Heart left ventricle (tissue), 16 donors: ENCODE measurements around the gene ODAD3. TPM values are rescaled to one million over a fixed set of nuclear protein-coding genes. Genes with fewer than 3 reads are reported as not detected.

Experiments
- ATAC-seq, 4 donors: fragments of 200-7000 bp; cut with Tn5 transposase; one replicate each; pipeline ENCODE4 v1.9.1; 2020 to 2022; ENCODE audit warnings: moderate library complexity in 4 of 4, mild to moderate bottlenecking in 3 of 4, moderate number of reproducible peaks in 1 of 4
- DNase-seq, 5 donors: peaks; one replicate each; pipeline ENCODE4 v3.0.0-alpha.2; 2020
- H3K27ac ChIP-seq, 12 donors: fragments of 200-600 bp; sonication (generic) in 4 of 12; one replicate each; pipeline versions ENCODE4 v1.5.0 to v1.8.0; 2016 to 2022; ENCODE audit warnings: mild to moderate bottlenecking in 2 of 12
- H3K27me3 ChIP-seq, 9 donors: fragments of 200-600 bp; sonication (generic) in 2 of 9; one replicate each; pipeline versions ENCODE4 v1.5.1 to v1.8.0; 2016 to 2022; ENCODE audit warnings: mild to moderate bottlenecking in 3 of 9
- H3K36me3 ChIP-seq, 9 donors: fragments of 200-600 bp; sonication (generic) in 2 of 9; one replicate each; pipeline versions ENCODE4 v1.5.0 to v1.8.0; 2018 to 2022; ENCODE audit warnings: mild to moderate bottlenecking in 2 of 9
- H3K4me1 ChIP-seq, 12 donors: fragments of 200-600 bp; sonication (generic) in 4 of 12; one replicate each; pipeline versions ENCODE4 v1.5.0 to v1.8.0; 2016 to 2022; ENCODE audit warnings: mild to moderate bottlenecking in 3 of 12
- H3K4me3 ChIP-seq, 12 donors: fragments of 200-600 bp; sonication (generic) in 4 of 12; one replicate each; pipeline versions ENCODE4 v1.5.0 to v1.8.0; 2017 to 2022; ENCODE audit warnings: mild to moderate bottlenecking in 9 of 12, moderate library complexity in 4 of 12
- H3K9me3 ChIP-seq, 12 donors: fragments of 200-600 bp; sonication (generic) in 4 of 12; one replicate each; pipeline versions ENCODE4 v1.5.0 to v1.8.0; 2016 to 2022; ENCODE audit warnings: mild to moderate bottlenecking in 1 of 12
- POLR2A ChIP-seq, 2 donors: fragments of 450-650 bp; IDR thresholded peaks; one replicate each; pipeline ENCODE4 v1.6.1; 2017; ENCODE audit warnings: antibody characterized with exemption in 2 of 2, mild to moderate bottlenecking in 2 of 2, moderate library complexity in 2 of 2
- WGBS, 4 donors: extraction: QIAGEN DNeasy Blood & Tissue Kit in 2 of 4; methylation state at CpG; one replicate each; pipeline versions ENCODE4 v1.1.5 to v1.1.7; 2013 to 2018; 5-methylcytosine and 5-hydroxymethylcytosine counted together
- intact Hi-C, 10 donors: fragments of 100-400 bp; cut with DNase I; formaldehyde crosslinking; loops; one replicate each; pipeline versions ENCODE4 v1.11.1 to v1.14.2; 2022
- polyA plus RNA-seq, 2 donors: library from polyadenylated mRNA; stranded (reverse); fragments of 200-250 nt; gene quantifications; one replicate each; pipeline ENCODE4 v1.2.3, GENCODE V29; 2013
- total RNA-seq, 9 donors: library from RNA; depleted of rRNA in 2 of 9; stranded (reverse); fragments of >200 nt in 2 of 9; fragmentation: NEBNext Ultra II Directional in 3 of 9; extraction: Animal tissue kit (Norgen Biotek cat#: 25700) in 3 of 9; gene quantifications; one replicate each; pipeline versions ENCODE4 v1.1.0 to v1.2.4, GENCODE V29; 2016 to 2023
- TF ChIP-seq, protein P1 (sequence below), 12 donors: fragments of 200-600 bp; sonication (generic) in 4 of 12; IDR thresholded peaks; one replicate each; pipeline versions ENCODE4 v1.5.0 to v1.8.0; 2018 to 2022; ENCODE audit warnings: antibody characterized with exemption in 12 of 12, mild to moderate bottlenecking in 5 of 12
- donor health status: ischemic (EF 13 %, LVEDD 7.1; RV severe dilation, severe dysfunction).
- donor health status: healthy with polysubstance abuse.
- donor health status: DM: no; HTN: yes; CAD: no.
- donor health status: DM: no; HTN: no; CAD: no.
- donor health status: ischemic (EF 25% LVEDD 6.9; RV normal size, moderate dysfunction).
- donor health status: ischemic (EF 25% LVEDD 5.7; RV mildly dilated, moderate dysfunction).
- donor health status: healthy.
- donor health status: DM: yes; HTN: yes; CAD: no.
- donor health status: ischemic (EF 35%, LVEDD 5.7; RV mildly dilated, moderate dysfunction).
- donor health status: nonischemic (EF 11% LVEDD 7.7; RV severe dilation, severe dysfunction).
- donor health status: DM: yes; HTN: yes; CAD: no.
- donor health status: PGD.
- donor health status: ischemic (EF 29% LVEDD 5.4; RV normal size, mild dysfunction).
- donor health status: nonischemic (EF 23%, LVEDD 6.1; RV moderate dilation, normal function).

The ODAD3 gene
- total and polyA plus RNA-seq, 11 donors: 0.18 to 0.84 (median 0.32) TPM; not detected in 2

DNA sequence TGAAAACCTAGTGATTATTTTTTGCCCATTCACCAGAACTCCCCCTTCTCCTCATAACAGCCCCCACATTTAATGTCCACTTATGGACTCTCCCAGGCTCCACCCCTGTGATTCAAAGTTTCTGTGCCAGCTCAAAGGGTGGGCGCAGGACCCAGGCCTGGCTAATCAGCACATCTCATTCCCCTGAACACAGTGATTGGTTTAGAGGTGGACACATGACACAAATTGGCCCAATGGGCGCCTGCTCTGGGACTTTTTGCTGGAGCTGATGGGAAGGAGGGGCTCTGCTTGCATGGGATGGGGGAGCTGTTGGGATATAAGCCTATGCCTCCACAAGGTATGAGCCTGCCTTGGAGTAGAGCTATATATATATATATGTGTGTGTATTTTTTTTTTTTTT is 44.6 kb downstream of the ODAD3 start:
- Histone ChIP-seq H3K27ac (no peak overlapping the region), H3K36me3 (no peaks in the 10 kb centered on the region), H3K27me3 (no peaks in the 10 kb centered on the region), H3K9me3 (peaks cover 0 to 9% (median 2%) of the 10 kb centered on the region in 12 donors), H3K4me1 (peaks cover 0 to 10% (median 0%) of the 10 kb centered on the region in 12 donors), H3K4me3 (no peak overlapping the region)
- no peak for DNase-seq
- no peak for TF ChIP-seq POLR2A (IDR thresholded peaks at IDR 0.05)
- intact Hi-C loops: no loop called here
- ATAC-seq: no peak
- 94 to 95% (median 94%) methylated on average over 2 of the region's 2 CpGs for whole genome bisulfite sequencing, 4 donors

DNA sequence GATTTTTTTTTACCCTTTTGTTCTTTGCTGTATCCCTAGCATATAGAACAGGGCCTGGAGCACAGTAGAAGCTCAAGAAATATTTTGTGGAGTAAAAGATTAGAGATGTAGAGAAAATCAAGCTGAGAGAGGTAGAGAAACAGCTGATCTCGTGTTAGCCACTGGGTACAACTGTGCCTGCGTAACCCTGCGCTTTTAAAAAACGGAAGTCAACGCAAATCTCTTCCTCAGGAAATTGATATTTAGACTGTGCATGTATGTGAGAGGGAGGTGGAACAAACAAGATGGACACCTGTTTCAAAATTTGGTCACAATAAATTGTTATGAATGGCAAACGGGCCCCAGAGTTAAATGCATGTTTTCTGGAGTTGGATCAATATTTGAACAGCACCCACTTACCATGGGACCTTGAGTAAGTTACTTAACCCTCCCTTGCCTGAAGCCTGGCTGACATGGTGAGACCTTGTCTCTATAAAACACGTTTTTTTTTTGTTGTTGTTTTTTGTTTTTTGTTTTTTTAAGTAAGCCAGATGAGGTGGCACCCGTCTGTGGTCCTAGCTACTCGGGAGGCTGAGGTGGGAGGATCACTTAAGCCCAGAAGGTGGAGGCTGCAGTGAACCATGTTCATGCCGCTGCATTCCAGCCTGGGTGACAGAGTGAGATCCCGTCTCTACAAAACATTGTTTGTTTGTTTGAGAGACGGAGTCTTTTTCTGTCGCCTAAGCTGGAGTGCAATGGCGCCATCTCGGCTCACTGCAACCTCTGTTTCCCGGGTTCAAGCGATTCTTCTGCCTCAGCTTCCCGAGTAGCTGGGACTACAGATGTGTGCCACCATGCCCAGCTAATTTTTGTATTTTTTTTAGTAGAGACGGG is 47.5 kb downstream of the ODAD3 start:
- Histone ChIP-seq H3K4me1 (peaks cover 0 to 30% (median 17%) of the 10 kb centered on the region in 12 donors), H3K4me3 (no peak overlapping the region), H3K27me3 (peaks cover 0 to 13% (median 3%) of the 10 kb centered on the region in 9 donors), H3K27ac (no peak overlapping the region), H3K9me3 (peaks cover 0 to 9% (median 2%) of the 10 kb centered on the region in 12 donors), H3K36me3 (no peaks in the 10 kb centered on the region)
- no peak for ATAC-seq
- no peak for TF ChIP-seq POLR2A (IDR thresholded peaks at IDR 0.05)
- TF ChIP-seq, protein P1, sequence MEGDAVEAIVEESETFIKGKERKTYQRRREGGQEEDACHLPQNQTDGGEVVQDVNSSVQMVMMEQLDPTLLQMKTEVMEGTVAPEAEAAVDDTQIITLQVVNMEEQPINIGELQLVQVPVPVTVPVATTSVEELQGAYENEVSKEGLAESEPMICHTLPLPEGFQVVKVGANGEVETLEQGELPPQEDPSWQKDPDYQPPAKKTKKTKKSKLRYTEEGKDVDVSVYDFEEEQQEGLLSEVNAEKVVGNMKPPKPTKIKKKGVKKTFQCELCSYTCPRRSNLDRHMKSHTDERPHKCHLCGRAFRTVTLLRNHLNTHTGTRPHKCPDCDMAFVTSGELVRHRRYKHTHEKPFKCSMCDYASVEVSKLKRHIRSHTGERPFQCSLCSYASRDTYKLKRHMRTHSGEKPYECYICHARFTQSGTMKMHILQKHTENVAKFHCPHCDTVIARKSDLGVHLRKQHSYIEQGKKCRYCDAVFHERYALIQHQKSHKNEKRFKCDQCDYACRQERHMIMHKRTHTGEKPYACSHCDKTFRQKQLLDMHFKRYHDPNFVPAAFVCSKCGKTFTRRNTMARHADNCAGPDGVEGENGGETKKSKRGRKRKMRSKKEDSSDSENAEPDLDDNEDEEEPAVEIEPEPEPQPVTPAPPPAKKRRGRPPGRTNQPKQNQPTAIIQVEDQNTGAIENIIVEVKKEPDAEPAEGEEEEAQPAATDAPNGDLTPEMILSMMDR (IDR thresholded peaks at IDR 0.05): no peak
- DNase-seq: no peak
- 75 to 81% (median 77%) methylated on average over 19 of the region's 19 CpGs for WGBS, 4 donors
- intact Hi-C loops: loop anchor here in 2 of 10 donors (10.0 kb wide), 3 partner anchors 47 to 97 kb away; partner anchors contain the start of genes ELAVL3 (in 1 of the 2), ODAD3 (in 1 of the 2) and PRKCSH (in 1 of the 2)

DNA sequence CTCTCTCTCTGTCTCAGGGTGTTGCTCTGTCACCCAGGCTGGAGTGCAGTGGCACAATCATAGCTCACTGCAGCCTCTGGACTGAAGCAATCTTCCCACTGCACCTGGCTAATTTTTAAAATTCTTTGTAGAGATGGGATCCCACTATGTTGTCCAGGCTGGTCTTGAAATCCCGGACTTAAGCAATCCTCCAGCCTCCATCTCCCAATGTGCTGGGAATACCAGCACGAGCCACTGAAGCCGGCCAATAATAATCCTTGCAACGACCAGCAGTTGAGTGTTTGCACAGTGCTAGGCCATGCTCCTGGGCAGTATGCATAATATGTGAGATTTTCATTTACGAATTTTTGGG is 50.2 kb downstream of the ODAD3 start:
- peaks cover 0 to 52% (median 29%) of the 10 kb centered on the region in 12 donors for H3K4me1 ChIP-seq
- H3K9me3 ChIP-seq: no peaks in the 10 kb centered on the region
- WGBS, 4 donors: 83 to 87% (median 86%) methylated on average over 5 of the region's 5 CpGs
- H3K36me3 ChIP-seq: no peaks in the 10 kb centered on the region
- H3K27ac ChIP-seq: no peak overlapping the region
- H3K4me3 ChIP-seq: no peak overlapping the region
- TF ChIP-seq POLR2A (IDR thresholded peaks at IDR 0.05): no peak
- TF ChIP-seq, protein P1 (IDR thresholded peaks at IDR 0.05): no peak
- intact Hi-C loops: loop anchor here in 6 of 10 donors (5.0 to 10.0 kb wide), 11 partner anchors 33 to 203 kb away; partner anchors contain the start of genes ELAVL3 (in 2 of the 6), ODAD3 (in 2 of the 6), PRKCSH (in 2 of the 6) and CCDC159 (in 1 of the 6)
- DNase-seq (no peak), ATAC-seq (no peak)
- H3K27me3 ChIP-seq: peaks cover 0 to 16% (median 3%) of the 10 kb centered on the region in 9 donors

DNA sequence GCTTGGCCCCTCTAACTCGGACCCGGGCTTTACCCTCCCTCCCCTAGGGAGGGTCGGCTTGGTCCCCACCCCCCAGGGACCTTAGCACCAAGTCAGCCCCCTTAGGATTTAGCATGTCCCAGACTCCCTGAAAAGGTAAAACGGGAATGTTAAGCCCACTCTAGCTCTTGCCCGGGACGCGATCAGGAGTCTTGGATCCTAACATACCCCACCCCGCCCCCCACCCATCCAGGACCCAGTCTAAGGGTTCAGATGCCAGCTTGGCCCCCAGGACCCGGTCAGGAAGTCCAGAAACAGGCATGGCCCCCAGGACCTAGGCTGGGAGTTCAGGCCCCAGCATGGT is 51.2 kb downstream of the ODAD3 start:
- peak overlapping the region in 5 of 12 donors; percentile 44 to 73 (median 57) for H3K27ac ChIP-seq
- peaks cover 0 to 16% (median 3%) of the 10 kb centered on the region in 9 donors for H3K27me3 ChIP-seq
- H3K4me1 ChIP-seq: peaks cover 0 to 56% (median 29%) of the 10 kb centered on the region in 12 donors
- DNase-seq: no peak
- WGBS, 4 donors: 0 to 2% (median 1%) methylated on average over 6 to 9 of the region's 9 CpGs
- no peak for TF ChIP-seq POLR2A (IDR thresholded peaks at IDR 0.05)
- TF ChIP-seq, protein P1 (IDR thresholded peaks at IDR 0.05): no peak
- ATAC-seq: no peak
- no peaks in the 10 kb centered on the region for H3K9me3 ChIP-seq
- H3K36me3 ChIP-seq: no peaks in the 10 kb centered on the region
- peak overlapping the region; percentile 33 to 62 (median 54) for H3K4me3 ChIP-seq
- intact Hi-C loops: loop anchor here in 6 of 10 donors (5.0 to 10.0 kb wide), 11 partner anchors 34 to 204 kb away; partner anchors contain the start of genes ELAVL3 (in 2 of the 6), ODAD3 (in 2 of the 6), PRKCSH (in 2 of the 6) and CCDC159 (in 1 of the 6)
